GM23248 (cell line): ENCODE results near the gene LCE4A.

Experiments
- EZH2 ChIP-seq: fragments of 200-600 bp; sonication (generic); IDR thresholded peaks from 2 replicates; pipeline ENCODE4 v1.6.1; 2018; ENCODE audit warnings: antibody characterized with exemption, mild to moderate bottlenecking; ENCODE audit not compliant: insufficient read depth, poor library complexity, severe bottlenecking
- EZH2phosphoT487 ChIP-seq: fragments of 200-600 bp; sonication (generic); IDR thresholded peaks from 2 replicates; pipeline ENCODE4 v1.6.1; 2018; ENCODE audit warnings: antibody characterized with exemption, moderate library complexity, mild to moderate bottlenecking, low read depth; ENCODE audit not compliant: insufficient read depth

DNA sequence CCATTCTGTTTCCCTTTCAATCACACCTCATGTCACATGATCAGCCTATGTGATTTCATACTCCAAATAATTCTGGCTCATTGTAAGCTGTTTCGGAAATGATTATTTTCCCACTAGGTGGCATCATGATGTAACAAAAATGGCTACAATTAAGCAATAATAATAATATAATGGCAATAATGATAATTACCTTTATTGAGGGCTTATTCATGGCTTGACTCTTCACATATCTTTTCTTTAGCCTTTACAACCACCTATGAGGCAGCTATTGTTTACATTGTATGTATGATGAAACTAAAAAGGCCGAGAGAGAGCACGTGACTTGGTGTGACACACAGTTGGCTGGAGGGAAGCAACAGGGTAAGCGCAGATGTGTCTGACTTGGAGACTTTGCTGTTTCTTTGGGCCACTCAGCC lies 37.3 kb downstream of the LCE4A start:
- no peak for TF ChIP-seq EZH2phosphoT487
- TF ChIP-seq EZH2 = no peak
